K562 (cell line): ENCODE data around the gene ADD3. TPM values are rescaled to one million over a fixed set of nuclear protein-coding genes. Genes with fewer than 3 reads are reported as not detected.

Experiments used
- ATAC-seq: fragments of 200-7000 bp; cut with Tn5 transposase; 3 replicates; pipeline ENCODE4 v1.9.1; 2020; ENCODE audit warnings: moderate library complexity
- BruUV-seq: library from RNA; stranded (reverse); fragments of 400-500 nt; replicated peaks from 2 replicates; lab custom pipeline; 2021; lab: Mats Ljungman, UMichigan
- CTCF ChIA-PET: fragments of 300-600 bp; formaldehyde crosslinking; extraction: SDS; loops from one replicate; lab custom pipeline; 2021; ENCODE audit warnings: low intra/inter-chr PET ratio; lab: Yijun Ruan, JAX
- POLR2A ChIA-PET: fragments of 300-600, 350-650 bp; sonication (Branson Sonifier 250); formaldehyde crosslinking; extraction: SDS; loops from one replicate; lab custom pipeline; 2021; ENCODE audit warnings: antibody characterized with exemption, inconsistent platforms; lab: Yijun Ruan, JAX
- DNase-seq, 4 experiments: peaks; one replicate each; pipeline versions ENCODE4 v3.0.0 to v3.0.0-alpha.2; 2011 to 2018; ENCODE audit warnings: low spot score in 3 of 4, mixed read lengths in 3 of 4; ENCODE audit errors: extremely low read depth in 1 of 4
- FAIRE-seq: peaks from 2 replicates; lab custom pipeline; 2011; peaks lifted over from hg19 to GRCh38; lab: Jason Lieb, UNC
- H2AFZ ChIP-seq: 2 replicates; pipeline ENCODE4 v1.6.0; 2011; ENCODE audit warnings: low read depth, low read length, control low read depth, inconsistent platforms
- H3K27ac ChIP-seq: fragments of 200-600 bp; 3 replicates; pipeline ENCODE4 v1.8.0; 2011; ENCODE audit warnings: low read depth, mild to moderate bottlenecking, control low read depth, inconsistent platforms, low read length, moderate library complexity, mixed read lengths; ENCODE audit errors: extremely low read depth
- H3K27me3 ChIP-seq, 2 experiments: fragments of 300-600 bp in 1 of 2; 2 replicates in 1 of 2; 3 replicates in 1 of 2; pipeline versions ENCODE4 v1.6.0 to v1.8.0; 2011; ENCODE audit warnings: inconsistent platforms in 2 of 2, low read length in 2 of 2, mild to moderate bottlenecking in 1 of 2, mixed read lengths in 1 of 2, moderate library complexity in 1 of 2; ENCODE audit not compliant: control insufficient read depth in 2 of 2, insufficient read depth in 2 of 2
- H3K36me3 ChIP-seq: fragments of 300-600 bp; 3 replicates; pipeline ENCODE4 v1.8.0; 2011; ENCODE audit warnings: mild to moderate bottlenecking, low read length, inconsistent platforms; ENCODE audit not compliant: control insufficient read depth, insufficient read depth
- H3K4me1 ChIP-seq, 2 experiments: fragments of 200-600 bp in 1 of 2; replicated peaks in 1 of 2; 2 replicates in 1 of 2; 3 replicates in 1 of 2; pipeline versions ENCODE4 v1.5.1 to v1.8.0; 2011; ENCODE audit warnings: inconsistent platforms in 2 of 2, low read length in 2 of 2, mild to moderate bottlenecking in 1 of 2, mixed read lengths in 1 of 2, moderate library complexity in 1 of 2; ENCODE audit not compliant: control insufficient read depth in 2 of 2, insufficient read depth in 2 of 2
- H3K4me2 ChIP-seq: 2 replicates; pipeline ENCODE4 v1.6.1; 2011; ENCODE audit warnings: low read length, control low read depth, inconsistent platforms, mixed read lengths; ENCODE audit not compliant: insufficient read depth
- H3K4me3 ChIP-seq: fragments of 200-600 bp; sonication (generic), shearing (Covaris generic); 2 replicates; pipeline ENCODE4 v1.5.1; 2016; ENCODE audit warnings: control low read depth, inconsistent platforms
- H3K79me2 ChIP-seq: fragments of 200-600 bp; 3 replicates; pipeline ENCODE4 v1.8.0; 2011; ENCODE audit warnings: low read length, inconsistent platforms; ENCODE audit not compliant: control insufficient read depth, insufficient read depth
- H3K9ac ChIP-seq, 2 experiments: 2 replicates each; pipeline versions ENCODE4 v1.6.0 to v1.6.1; 2011; ENCODE audit warnings: low read depth in 2 of 2, low read length in 2 of 2, control low read depth in 1 of 2, inconsistent platforms in 1 of 2, mild to moderate bottlenecking in 1 of 2, mixed read lengths in 1 of 2; ENCODE audit not compliant: insufficient read depth in 1 of 2
- H3K9me1 ChIP-seq: one replicate; pipeline ENCODE4 v1.6.0; 2011; ENCODE audit warnings: inconsistent platforms, mild to moderate bottlenecking, low read length, moderate library complexity; ENCODE audit not compliant: control insufficient read depth, insufficient read depth
- H3K9me3 ChIP-seq: replicated peaks from 2 replicates; pipeline ENCODE4 v1.5.1; 2011; ENCODE audit warnings: low read depth, low read length, inconsistent platforms; ENCODE audit not compliant: control insufficient read depth, insufficient read depth
- H4K20me1 ChIP-seq: replicated peaks from 2 replicates; pipeline ENCODE4 v1.6.1; 2011; ENCODE audit warnings: low read length, inconsistent platforms, mixed read lengths; ENCODE audit not compliant: control insufficient read depth, insufficient read depth
- ARID1B ChIP-seq: fragments of 450-650 bp; IDR thresholded peaks from 2 replicates; pipeline ENCODE4 v1.6.1; 2016; ENCODE audit warnings: antibody characterized with exemption, mild to moderate bottlenecking, inconsistent platforms
- ATF3 ChIP-seq, 2 experiments: fragments of 450-650 bp in 1 of 2; sonication (generic) in 1 of 2; formaldehyde crosslinking in 1 of 2; IDR thresholded peaks in 1 of 2; conservative IDR thresholded peaks in 1 of 2; 2 replicates each; pipeline versions ENCODE4 v1.6.1 to v1.8.1; 2016 to 2023; ENCODE audit warnings: mild to moderate bottlenecking in 2 of 2, moderate library complexity in 2 of 2, inconsistent platforms in 1 of 2, missing genetic modification reagents in 1 of 2
- CBX5 ChIP-seq: IDR thresholded peaks from 2 replicates; pipeline ENCODE4 v1.6.1; 2014; ENCODE audit warnings: low read depth, borderline replicate concordance
- HOXB6 ChIP-seq: fragments of 250-450 bp; sonication (Bioruptor Pico); IDR thresholded peaks from 2 replicates; pipeline ENCODE4 v1.5.1; 2022; ENCODE audit warnings: mild to moderate bottlenecking, borderline replicate concordance
- RAD51 ChIP-seq: fragments of 450-650 bp; IDR thresholded peaks from 2 replicates; pipeline ENCODE4 v1.7.1; 2016; ENCODE audit warnings: low read depth, mild to moderate bottlenecking, borderline replicate concordance
- RBBP5 ChIP-seq: fragments of 200-600 bp; sonication (generic); IDR thresholded peaks from 2 replicates; pipeline ENCODE4 v1.6.1; 2012; ENCODE audit warnings: borderline replicate concordance, mild to moderate bottlenecking, low read length, control low read depth, inconsistent platforms; ENCODE audit not compliant: insufficient read depth, poor library complexity, severe bottlenecking
- SNIP1 ChIP-seq: fragments of 450-650 bp; IDR thresholded peaks from 2 replicates; pipeline ENCODE4 v1.7.1; 2017; ENCODE audit warnings: low read depth, mild to moderate bottlenecking
- TEAD4 ChIP-seq, 2 experiments: sonication (generic) in 1 of 2; formaldehyde crosslinking in 1 of 2; IDR thresholded peaks; 2 replicates each; pipeline versions ENCODE4 v1.6.1 to v1.8.0; 2012 to 2022; ENCODE audit warnings: borderline replicate concordance in 1 of 2, inconsistent platforms in 1 of 2, low read length in 1 of 2, mild to moderate bottlenecking in 1 of 2, missing genetic modification reagents in 1 of 2
- ZBTB33 ChIP-seq: sonication (generic); formaldehyde crosslinking; IDR thresholded peaks from 2 replicates; pipeline ENCODE4 v1.8.1; 2023; ENCODE audit warnings: mild to moderate bottlenecking, missing genetic modification reagents
- ZNF274 ChIP-seq: IDR thresholded peaks from 2 replicates; pipeline ENCODE4 v1.6.1; 2011; ENCODE audit warnings: low read depth, mild to moderate bottlenecking, low read length, moderate library complexity, borderline replicate concordance
- in situ Hi-C: fragments of 300-500 bp; cut with MboI; formaldehyde crosslinking; loops from 4 replicates; pipeline ENCODE4 v1.15.0; 2018; ENCODE audit warnings: inconsistent platforms, mixed read lengths
- intact Hi-C: fragments of 100-400 bp; cut with micrococcal nuclease; formaldehyde crosslinking; loops from 2 replicates; pipeline ENCODE4 v1.14.2; 2022
- polyA plus RNA-seq, 8 experiments: library from polyadenylated mRNA; depleted of rRNA in 4 of 8; stranded (reverse) in 5 of 8; unstranded in 3 of 8; fragments of >200 nt; fragmentation: Nextera tagmentation in 2 of 8; fragmentation: Illumina TruSeq in 1 of 8; extraction: Ambion mirVana in 2 of 8; extraction: Trizol in 1 of 8; gene quantifications; 2 replicates each; pipeline versions ENCODE4 v1.2.1 to v1.2.3, GENCODE V29; 2011 to 2014; ENCODE audit warnings: inconsistent platforms in 1 of 8, missing spikeins in 1 of 8
- total RNA-seq, 7 experiments: library from RNA; depleted of rRNA in 6 of 7; stranded (reverse); fragments of >200 nt in 6 of 7; fragmentation: Illumina TruSeq in 2 of 7; extraction: Trizol in 2 of 7; gene quantifications; 2 replicates each; pipeline versions ENCODE4 v1.2.1 to v1.2.3, GENCODE V29; 2011 to 2021; ENCODE audit warnings: low replicate concordance in 1 of 7

Gene ADD3
- total and polyA plus RNA-seq, 9 of the 15 experiments (the other 6 are each of a cell fraction or from before 2014, with no cell fraction given) = 13.2 to 125 (median 31.7) TPM

GRCh38 chr10:110075686-110076085 is 67.9 kb downstream of the ADD3 start:
- POLR2A ChIA-PET = interaction anchor here (2.5 kb wide), 1 partner anchor 8 kb away, joined by 7 read pairs; no protein-coding TSS in a partner anchor
- intact Hi-C loops (loop anchor here (5.0 kb wide), 1 partner anchor 68 kb away; the partner anchor contains the start of gene ADD3), in situ Hi-C loops (no loop called here)
- no peak overlapping the region for H2AFZ ChIP-seq
- H3K4me1 ChIP-seq = peaks cover 5 to 52% of the 10 kb centered on the region in 2 experiments; a peak in 4 of 5 replicates
- no peaks in the 10 kb centered on the region for H3K36me3 ChIP-seq
- CTCF ChIA-PET = no interaction called here
- TF ChIP-seq CBX5 (no peak), RBBP5 (no peak), RAD51 (no peak)
- H4K20me1 ChIP-seq = no peaks in the 10 kb centered on the region
- H3K9me3 ChIP-seq = no peaks in the 10 kb centered on the region
- no TSS peak for BruUV-seq
- FAIRE-seq = no peak
- no peak for DNase-seq
- no peak overlapping the region for H3K9ac ChIP-seq
- H3K27me3 ChIP-seq = no peaks in the 10 kb centered on the region
- no peak overlapping the region for H3K4me3 ChIP-seq
- ATAC-seq = no peak
- no peak overlapping the region for H3K4me2 ChIP-seq
- no peak overlapping the region for H3K27ac ChIP-seq
- H3K9me1 ChIP-seq = no peaks in the 10 kb centered on the region
- H3K79me2 ChIP-seq = peaks cover 79% of the 10 kb centered on the region

- Histone ChIP-seq H3K36me3 (no peaks in the 10 kb centered on the region), H3K9me3 (no peaks in the 10 kb centered on the region), H4K20me1 (no peaks in the 10 kb centered on the region), H3K9ac (peak overlapping the region in 1 of 2 experiments; percentile 63; a peak in 2 of 4 replicates), H3K27ac (peak overlapping the region; percentile 82), H3K4me1 (peaks cover 5 to 57% of the 10 kb centered on the region in 2 experiments; a peak in 4 of 5 replicates), H3K79me2 (peaks cover 79% of the 10 kb centered on the region), H2AFZ (peak overlapping the region; percentile 48), H3K9me1 (no peaks in the 10 kb centered on the region), H3K4me3 (no peak overlapping the region), H3K4me2 (peak overlapping the region; percentile 67), H3K27me3 (no peaks in the 10 kb centered on the region)
- ATAC-seq (peak; percentile 76), FAIRE-seq (peak; percentile 48), DNase-seq (peak in 3 of 4 experiments; percentile 11 to 61 (median 43))
- no TSS peak for BruUV-seq
- POLR2A ChIA-PET = interaction anchor here (0.7 to 1.0 kb wide), 2 partner anchors 9 to 16 kb away, joined by 3 to 4 read pairs; no protein-coding TSS in a partner anchor
- in situ Hi-C loops = no loop called here
- intact Hi-C loops = loop anchor here (5.0 kb wide), 1 partner anchor 69 kb away; the partner anchor contains the start of gene ADD3
- CTCF ChIA-PET = no interaction called here
- TF ChIP-seq ZNF274 = no peak
- peak; percentile 17; the same call in 1 of the 2 replicates for TF ChIP-seq ATF3 (IDR thresholded peaks at IDR 0.05)
- no peak for TF ChIP-seq ATF3 (CRISPR knock-in tag; conservative IDR thresholded peaks at IDR 0.05)
- TF ChIP-seq TEAD4 (IDR thresholded peaks at IDR 0.05; ENCODE audit: low read length) = 0 out of 2 replicates have a peak, but pooled peaks have one; percentile 10
- TF ChIP-seq TEAD4 (CRISPR knock-in tag; IDR thresholded peaks at IDR 0.05; ENCODE audit: borderline replicate concordance) = no peak
- no peak for TF ChIP-seq HOXB6 (CRISPR knock-in tag)
- TF ChIP-seq SNIP1 = no peak
- no peak for TF ChIP-seq ZBTB33
- TF ChIP-seq ARID1B = peak; percentile 60
These were observed 69.0 kb downstream of the ADD3 start for GRCh38 chr10:110076559-110077318.
